K562 (cell line): ENCODE results near the gene POLD1. TPM values are rescaled to one million over a fixed set of nuclear protein-coding genes. Genes with fewer than 3 reads are reported as not detected.

Experiments used
- ATF7 ChIP-seq: fragments of 450-650 bp; IDR thresholded peaks from 2 replicates; pipeline ENCODE4 v1.7.1; 2014; ENCODE audit warnings: mild to moderate bottlenecking, moderate library complexity
- BMI1 ChIP-seq: fragments of 150-350 bp; IDR thresholded peaks from 2 replicates; pipeline ENCODE4 v1.6.1; 2014; ENCODE audit warnings: low read length
- CEBPG ChIP-seq, 3 experiments: fragments of 200-800 bp in 1 of 3; sonication (Bioruptor generic) in 1 of 3; sonication (generic) in 1 of 3; formaldehyde crosslinking in 1 of 3; IDR thresholded peaks in 2 of 3; conservative IDR thresholded peaks in 1 of 3; 2 replicates each; pipeline versions ENCODE4 v1.6.1 to v1.8.0; 2016 to 2022; ENCODE audit warnings: missing compliant biosample characterization in 2 of 3, missing genetic modification characterization in 2 of 3, mild to moderate bottlenecking in 1 of 3, missing genetic modification reagents in 1 of 3
- ESRRA ChIP-seq: fragments of 450-650 bp; IDR thresholded peaks from 2 replicates; pipeline ENCODE4 v1.6.1; 2014; ENCODE audit warnings: low read depth, mild to moderate bottlenecking, moderate library complexity, borderline replicate concordance
- ESRRB ChIP-seq: fragments of 250-450 bp; sonication (Bioruptor Pico); IDR thresholded peaks from 2 replicates; pipeline ENCODE4 v1.5.0; 2020; ENCODE audit warnings: mild to moderate bottlenecking, moderate library complexity, borderline replicate concordance
- HCFC1 ChIP-seq: IDR thresholded peaks from 2 replicates; pipeline ENCODE4 v1.6.1; 2012; ENCODE audit warnings: low read depth, low read length, improper control_type of control experiment
- HDAC2 ChIP-seq: fragments of 450-650 bp; IDR thresholded peaks from 2 replicates; pipeline ENCODE4 v1.6.1; 2016; ENCODE audit warnings: mild to moderate bottlenecking
- IFI16 ChIP-seq: fragments of 250-450 bp; sonication (Bioruptor Pico); IDR thresholded peaks from 2 replicates; pipeline ENCODE4 v2.1.2; 2022; ENCODE audit warnings: mild to moderate bottlenecking, inconsistent platforms
- ILK ChIP-seq: fragments of 450-650 bp; IDR thresholded peaks from 2 replicates; pipeline ENCODE4 v1.6.1; 2016; ENCODE audit warnings: missing genetic modification characterization, low read depth, mild to moderate bottlenecking, missing compliant biosample characterization, moderate library complexity, borderline replicate concordance
- KLF6 ChIP-seq: fragments of 250-450 bp; sonication (Bioruptor Pico); IDR thresholded peaks from 2 replicates; pipeline ENCODE4 v1.4.0; 2020; ENCODE audit warnings: mild to moderate bottlenecking, moderate library complexity, borderline replicate concordance
- LCOR ChIP-seq: sonication (generic); formaldehyde crosslinking; IDR thresholded peaks from 2 replicates; pipeline ENCODE4 v1.8.0; 2022; ENCODE audit warnings: mild to moderate bottlenecking, missing genetic modification reagents
- SRSF3 ChIP-seq: fragments of 200-400 bp; formaldehyde crosslinking; IDR thresholded peaks from 2 replicates; pipeline ENCODE4 v1.6.1; 2016; ENCODE audit warnings: mild to moderate bottlenecking, low read length, moderate library complexity; ENCODE audit not compliant: insufficient read depth
- ZNF124 ChIP-seq: sonication (generic); formaldehyde crosslinking; IDR thresholded peaks from 2 replicates; pipeline ENCODE4 v1.8.1; 2022; ENCODE audit warnings: missing genetic modification reagents
- ZNF311 ChIP-seq: fragments of 250-450 bp; sonication (Bioruptor Pico); IDR thresholded peaks from 2 replicates; pipeline ENCODE4 v1.4.0; 2020; ENCODE audit warnings: mild to moderate bottlenecking, moderate library complexity
- ZNF583 ChIP-seq: fragments of 250-450 bp; sonication (Bioruptor Pico); IDR thresholded peaks from 2 replicates; pipeline ENCODE4 v1.4.0; 2020
- ZNF589 ChIP-seq: fragments of 200-800 bp; sonication (Bioruptor generic); IDR thresholded peaks from 2 replicates; pipeline ENCODE4 v1.6.1; 2016; ENCODE audit warnings: low read depth, missing genetic modification characterization, missing compliant biosample characterization
- ZNF764 ChIP-seq: fragments of 250-450 bp; sonication (Bioruptor Pico); IDR thresholded peaks from 2 replicates; pipeline ENCODE4 v1.4.0; 2020; ENCODE audit warnings: low read depth, mild to moderate bottlenecking, moderate library complexity
- polyA plus RNA-seq, 8 experiments: library from polyadenylated mRNA; depleted of rRNA in 4 of 8; stranded (reverse) in 5 of 8; unstranded in 3 of 8; fragments of >200 nt; fragmentation: Nextera tagmentation in 2 of 8; fragmentation: Illumina TruSeq in 1 of 8; extraction: Ambion mirVana in 2 of 8; extraction: Trizol in 1 of 8; gene quantifications; 2 replicates each; pipeline versions ENCODE4 v1.2.1 to v1.2.3, GENCODE V29; 2011 to 2014; ENCODE audit warnings: inconsistent platforms in 1 of 8, missing spikeins in 1 of 8
- total RNA-seq, 7 experiments: library from RNA; depleted of rRNA in 6 of 7; stranded (reverse); fragments of >200 nt in 6 of 7; fragmentation: Illumina TruSeq in 2 of 7; extraction: Trizol in 2 of 7; gene quantifications; 2 replicates each; pipeline versions ENCODE4 v1.2.1 to v1.2.3, GENCODE V29; 2011 to 2021; ENCODE audit warnings: low replicate concordance in 1 of 7
- TF ChIP-seq, protein P1 (sequence below): IDR thresholded peaks from 2 replicates; pipeline ENCODE4 v1.6.1; 2016; ENCODE audit warnings: missing genetic modification characterization, missing compliant biosample characterization
- TF ChIP-seq, protein P2 (sequence below), 2 experiments: fragments of 250-450 bp in 1 of 2; fragments of 450-650 bp in 1 of 2; sonication (Bioruptor Pico) in 1 of 2; IDR thresholded peaks; 2 replicates each; pipeline versions ENCODE4 v1.6.1 to v1.8.0; 2016 to 2021; ENCODE audit warnings: mild to moderate bottlenecking in 2 of 2, moderate library complexity in 2 of 2, missing compliant biosample characterization in 1 of 2, missing genetic modification characterization in 1 of 2
- TF ChIP-seq, protein P3 (sequence below): fragments of 250-450 bp; sonication (Bioruptor Pico); IDR thresholded peaks from 2 replicates; pipeline ENCODE4 v1.8.0; 2021; ENCODE audit warnings: moderate library complexity, mild to moderate bottlenecking, inconsistent platforms
- TF ChIP-seq, protein P4 (sequence below), 2 experiments: fragments of 450-650 bp in 1 of 2; sonication (generic) in 1 of 2; formaldehyde crosslinking; conservative IDR thresholded peaks; 2 replicates each; pipeline versions ENCODE4 v1.4.0 to v1.8.1; 2020 to 2022; ENCODE audit warnings: mild to moderate bottlenecking in 1 of 2, missing genetic modification reagents in 1 of 2
- TF ChIP-seq, protein P5 (sequence below): fragments of 450-650 bp; IDR thresholded peaks from one replicate; pipeline ENCODE4 v1.6.1; 2018; ENCODE audit warnings: mild to moderate bottlenecking, moderate library complexity; ENCODE audit not compliant: partially characterized antibody

POLD1 gene
- total and polyA plus RNA-seq, 9 of the 15 experiments (the other 6 are each of a cell fraction or from before 2014, with no cell fraction given): 1.3 to 312 (median 47.8) TPM

DNA sequence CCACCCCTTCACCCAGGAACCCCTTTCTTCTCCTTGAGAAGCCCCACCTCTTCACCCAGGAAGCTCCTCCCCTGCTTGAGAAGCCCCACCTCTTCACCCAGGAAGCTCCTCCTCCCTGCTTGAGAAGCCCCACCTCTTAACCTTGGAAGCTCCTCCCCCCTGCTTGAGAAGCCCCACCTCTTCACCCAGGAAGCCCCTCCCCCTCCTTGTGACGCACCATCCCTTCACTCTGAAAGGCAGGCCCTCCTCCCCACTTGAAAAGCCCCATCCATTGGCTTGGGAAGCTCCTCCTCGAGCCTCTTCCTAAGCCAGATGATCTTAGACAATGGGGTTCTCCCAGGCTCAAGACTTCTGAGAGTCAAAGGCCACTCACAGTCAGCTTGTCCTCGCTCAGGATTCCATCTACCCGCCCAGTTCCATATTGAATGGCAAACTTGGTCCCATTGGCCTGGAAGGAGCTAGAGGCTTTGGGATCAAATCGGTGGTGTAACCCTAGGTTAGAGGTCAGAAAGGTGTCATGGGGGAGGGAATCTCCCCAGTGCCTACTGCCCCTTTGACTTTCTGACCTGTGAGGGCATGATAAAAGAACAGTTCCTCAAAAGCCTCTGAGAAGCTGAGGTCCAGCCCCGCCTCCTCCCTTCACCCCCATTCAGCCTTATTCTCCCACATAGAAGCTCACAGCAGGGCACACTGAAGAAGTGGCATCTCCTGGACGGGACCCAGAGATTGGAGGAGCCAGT, 22.7 kb upstream of the POLD1 start (continued):
- TF ChIP-seq ZNF764 (CRISPR knock-in tag) (no peak), HDAC2 (peak; percentile 31; the same call in 1 of the 2 replicates), HCFC1 (no peak), KLF6 (CRISPR knock-in tag) (no peak), SRSF3 (no peak), ZNF589 (CRISPR knock-in tag) (no peak), ZNF583 (no peak), IFI16 (CRISPR knock-in tag) (no peak), ZNF311 (CRISPR knock-in tag) (no peak), ILK (tag) (no peak), BMI1 (no peak), ATF7 (peak; percentile 34; the same call in 1 of the 2 replicates), ESRRA (peak; percentile 87), ZNF124 (CRISPR knock-in tag) (no peak), CEBPG (CRISPR knock-in tag; IDR thresholded peaks at IDR 0.05) (no peak), CEBPG (tag; conservative IDR thresholded peaks at IDR 0.05 in 1 of 2, IDR thresholded peaks at IDR 0.05 in 1 of 2) (no peak), LCOR (CRISPR knock-in tag) (peak; percentile 59; the same call in 1 of the 2 replicates), ESRRB (CRISPR knock-in tag) (no peak)
- TF ChIP-seq, protein P1, sequence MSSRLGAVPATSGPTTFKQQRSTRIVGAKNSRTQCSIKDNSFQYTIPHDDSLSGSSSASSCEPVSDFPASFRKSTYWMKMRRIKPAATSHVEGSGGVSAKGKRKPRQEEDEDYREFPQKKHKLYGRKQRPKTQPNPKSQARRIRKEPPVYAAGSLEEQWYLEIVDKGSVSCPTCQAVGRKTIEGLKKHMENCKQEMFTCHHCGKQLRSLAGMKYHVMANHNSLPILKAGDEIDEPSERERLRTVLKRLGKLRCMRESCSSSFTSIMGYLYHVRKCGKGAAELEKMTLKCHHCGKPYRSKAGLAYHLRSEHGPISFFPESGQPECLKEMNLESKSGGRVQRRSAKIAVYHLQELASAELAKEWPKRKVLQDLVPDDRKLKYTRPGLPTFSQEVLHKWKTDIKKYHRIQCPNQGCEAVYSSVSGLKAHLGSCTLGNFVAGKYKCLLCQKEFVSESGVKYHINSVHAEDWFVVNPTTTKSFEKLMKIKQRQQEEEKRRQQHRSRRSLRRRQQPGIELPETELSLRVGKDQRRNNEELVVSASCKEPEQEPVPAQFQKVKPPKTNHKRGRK (tag): no peak
- TF ChIP-seq, protein P2, sequence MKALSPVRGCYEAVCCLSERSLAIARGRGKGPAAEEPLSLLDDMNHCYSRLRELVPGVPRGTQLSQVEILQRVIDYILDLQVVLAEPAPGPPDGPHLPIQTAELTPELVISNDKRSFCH (CRISPR knock-in tag; IDR thresholded peaks at IDR 0.05): no peak
- TF ChIP-seq, protein P2 (tag; IDR thresholded peaks at IDR 0.05): peak; percentile 82
- TF ChIP-seq, protein P3, sequence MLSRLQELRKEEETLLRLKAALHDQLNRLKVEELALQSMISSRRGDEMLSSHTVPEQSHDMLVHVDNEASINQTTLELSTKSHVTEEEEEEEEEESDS: no peak
- TF ChIP-seq, protein P4, sequence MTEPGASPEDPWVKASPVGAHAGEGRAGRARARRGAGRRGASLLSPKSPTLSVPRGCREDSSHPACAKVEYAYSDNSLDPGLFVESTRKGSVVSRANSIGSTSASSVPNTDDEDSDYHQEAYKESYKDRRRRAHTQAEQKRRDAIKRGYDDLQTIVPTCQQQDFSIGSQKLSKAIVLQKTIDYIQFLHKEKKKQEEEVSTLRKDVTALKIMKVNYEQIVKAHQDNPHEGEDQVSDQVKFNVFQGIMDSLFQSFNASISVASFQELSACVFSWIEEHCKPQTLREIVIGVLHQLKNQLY (CRISPR knock-in tag; conservative IDR thresholded peaks at IDR 0.05): no peak
- TF ChIP-seq, protein P5, sequence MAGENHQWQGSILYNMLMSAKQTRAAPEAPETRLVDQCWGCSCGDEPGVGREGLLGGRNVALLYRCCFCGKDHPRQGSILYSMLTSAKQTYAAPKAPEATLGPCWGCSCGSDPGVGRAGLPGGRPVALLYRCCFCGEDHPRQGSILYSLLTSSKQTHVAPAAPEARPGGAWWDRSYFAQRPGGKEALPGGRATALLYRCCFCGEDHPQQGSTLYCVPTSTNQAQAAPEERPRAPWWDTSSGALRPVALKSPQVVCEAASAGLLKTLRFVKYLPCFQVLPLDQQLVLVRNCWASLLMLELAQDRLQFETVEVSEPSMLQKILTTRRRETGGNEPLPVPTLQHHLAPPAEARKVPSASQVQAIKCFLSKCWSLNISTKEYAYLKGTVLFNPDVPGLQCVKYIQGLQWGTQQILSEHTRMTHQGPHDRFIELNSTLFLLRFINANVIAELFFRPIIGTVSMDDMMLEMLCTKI: no peak
